IMR-90 (cell line): ENCODE results near the gene HEPH. TPM values are rescaled to one million over a fixed set of nuclear protein-coding genes. Genes with fewer than 3 reads are reported as not detected.

ENCODE experiments used
- ATAC-seq: fragments of 200-7000 bp; cut with Tn5 transposase; 2 replicates; pipeline ENCODE4 v1.9.1; 2020; ENCODE audit warnings: low read depth, mild to moderate bottlenecking, moderate library complexity
- BruUV-seq: library from RNA; stranded (reverse); fragments of 400-500 nt; replicated peaks from 2 replicates; lab custom pipeline; 2021; lab: Mats Ljungman, UMichigan
- CTCF ChIA-PET: fragments of 300-600 bp; formaldehyde crosslinking; extraction: SDS; loops from one replicate; lab custom pipeline; 2021; ENCODE audit warnings: antibody characterized with exemption; lab: Yijun Ruan, JAX
- POLR2A ChIA-PET: fragments of 300-600 bp; sonication (Branson Sonifier 250); formaldehyde crosslinking; loops from one replicate; lab custom pipeline; 2022; ENCODE audit warnings: antibody characterized with exemption; ENCODE audit not compliant: unreplicated experiment; lab: Charles Lee
- DNase-seq: peaks from one replicate; pipeline ENCODE4 v3.0.0; 2013
- H2AFZ ChIP-seq: replicated peaks from 2 replicates; pipeline ENCODE3; 2013; ENCODE audit warnings: low read length, mild to moderate bottlenecking; ENCODE audit not compliant: poor library complexity
- H2AK5ac ChIP-seq: 2 replicates; pipeline ENCODE4 v1.6.1; 2013; ENCODE audit warnings: low read depth, low read length, inconsistent platforms
- H2AK9ac ChIP-seq: replicated peaks from 2 replicates; pipeline ENCODE3; 2013; ENCODE audit warnings: mild to moderate bottlenecking, low read depth, low read length, moderate library complexity; ENCODE audit not compliant: poor library complexity
- H2BK120ac ChIP-seq: 2 replicates; pipeline ENCODE4 v1.6.1; 2013; ENCODE audit warnings: low read depth, low read length, inconsistent platforms
- H2BK15ac ChIP-seq: 3 replicates; pipeline ENCODE4 v1.6.1; 2013; ENCODE audit warnings: low read depth, low read length, inconsistent platforms
- H2BK20ac ChIP-seq: 2 replicates; pipeline ENCODE4 v1.6.1; 2013; ENCODE audit warnings: low read depth, mild to moderate bottlenecking, inconsistent platforms, low read length, moderate library complexity
- H2BK5ac ChIP-seq: 2 replicates; pipeline ENCODE4 v1.6.1; 2013; ENCODE audit warnings: mild to moderate bottlenecking, low read depth, low read length, inconsistent platforms; ENCODE audit not compliant: poor library complexity, severe bottlenecking
- H3K14ac ChIP-seq: replicated peaks from 2 replicates; pipeline ENCODE4 v1.6.1; 2013; ENCODE audit warnings: low read depth, low read length, inconsistent platforms
- H3K18ac ChIP-seq: 2 replicates; pipeline ENCODE4 v1.6.1; 2013; ENCODE audit warnings: low read depth, low read length, control low read depth
- H3K23ac ChIP-seq: 2 replicates; pipeline ENCODE4 v1.6.1; 2013; ENCODE audit warnings: low read depth, low read length, inconsistent platforms
- H3K27ac ChIP-seq: 2 replicates; pipeline ENCODE4 v1.5.1; 2013; ENCODE audit warnings: mild to moderate bottlenecking, control low read depth, low read length; ENCODE audit not compliant: insufficient read depth
- H3K27me3 ChIP-seq: 2 replicates; pipeline ENCODE4 v1.6.1; 2013; ENCODE audit warnings: low read length; ENCODE audit not compliant: control insufficient read depth, insufficient read depth
- H3K36me3 ChIP-seq: 2 replicates; pipeline ENCODE4 v1.6.1; 2013; ENCODE audit warnings: low read length, mixed read lengths; ENCODE audit not compliant: control insufficient read depth, insufficient read depth
- H3K4ac ChIP-seq: 2 replicates; pipeline ENCODE4 v1.6.1; 2013; ENCODE audit warnings: low read depth, low read length, inconsistent platforms
- H3K4me1 ChIP-seq: 2 replicates; pipeline ENCODE4 v1.6.1; 2013; ENCODE audit warnings: low read length, mixed read lengths; ENCODE audit not compliant: control insufficient read depth, insufficient read depth
- H3K4me2 ChIP-seq: 2 replicates; pipeline ENCODE4 v1.6.1; 2013; ENCODE audit warnings: low read depth, mild to moderate bottlenecking, control low read depth, low read length, moderate library complexity
- H3K4me3 ChIP-seq: 2 replicates; pipeline ENCODE4 v1.5.1; 2013; ENCODE audit warnings: low read depth, mild to moderate bottlenecking, control low read depth, low read length, moderate library complexity; ENCODE audit not compliant: insufficient read depth
- H3K56ac ChIP-seq: 2 replicates; pipeline ENCODE4 v1.6.1; 2013; ENCODE audit warnings: low read length, inconsistent platforms; ENCODE audit not compliant: insufficient read depth; ENCODE audit errors: extremely low read depth
- H3K79me1 ChIP-seq, 2 experiments: 2 replicates each; pipeline ENCODE4 v1.6.1; 2013; ENCODE audit warnings: low read length in 2 of 2, inconsistent platforms in 1 of 2, low read depth in 1 of 2
- H3K9ac ChIP-seq: 2 replicates; pipeline ENCODE4 v1.6.1; 2013; ENCODE audit warnings: low read depth, low read length, control low read depth
- H3K9me1 ChIP-seq: 2 replicates; pipeline ENCODE4 v1.6.1; 2013; ENCODE audit warnings: low read length, inconsistent platforms; ENCODE audit not compliant: insufficient read depth
- H3K9me3 ChIP-seq: 2 replicates; pipeline ENCODE4 v1.6.1; 2013; ENCODE audit warnings: low read length; ENCODE audit not compliant: control insufficient read depth, insufficient read depth
- H4K20me1 ChIP-seq: 2 replicates; pipeline ENCODE4 v1.6.1; 2013; ENCODE audit warnings: low read length, inconsistent platforms; ENCODE audit not compliant: insufficient read depth
- H4K5ac ChIP-seq: 2 replicates; pipeline ENCODE4 v1.6.1; 2013; ENCODE audit warnings: mild to moderate bottlenecking, low read depth, low read length, control low read depth
- H4K8ac ChIP-seq, 2 experiments: 2 replicates each; pipeline ENCODE4 v1.6.1; 2013; ENCODE audit warnings: low read depth in 2 of 2, low read length in 2 of 2, control low read depth in 1 of 2, inconsistent platforms in 1 of 2
- H4K91ac ChIP-seq: 2 replicates; pipeline ENCODE4 v1.6.1; 2013; ENCODE audit warnings: low read depth, low read length, inconsistent platforms; ENCODE audit not compliant: insufficient read depth
- BHLHE40 ChIP-seq: fragments of 150-350 bp; IDR thresholded peaks from 2 replicates; pipeline ENCODE4 v1.6.1; 2016; ENCODE audit warnings: mild to moderate bottlenecking, low read depth, low read length
- CEBPB ChIP-seq: IDR thresholded peaks from 2 replicates; pipeline ENCODE4 v1.6.1; 2012; ENCODE audit warnings: low read depth, low read length, improper control_type of control experiment
- CHD1 ChIP-seq: IDR thresholded peaks from 2 replicates; pipeline ENCODE4 v1.6.1; 2012; ENCODE audit warnings: low read depth, low read length, improper control_type of control experiment
- CTCF ChIP-seq: conservative IDR thresholded peaks from 2 replicates; pipeline ENCODE4 v1.5.1; 2012; ENCODE audit warnings: mild to moderate bottlenecking, low read depth, low read length, improper control_type of control experiment
- ELK1 ChIP-seq: fragments of 150-350 bp; IDR thresholded peaks from 2 replicates; pipeline ENCODE4 v1.6.1; 2016; ENCODE audit warnings: low read depth, mild to moderate bottlenecking, low read length, moderate library complexity, borderline replicate concordance
- FOS ChIP-seq: fragments of 150-350 bp; IDR thresholded peaks from 2 replicates; pipeline ENCODE4 v1.6.1; 2016; ENCODE audit warnings: low read depth, low read length
- MAFK ChIP-seq: IDR thresholded peaks from 2 replicates; pipeline ENCODE4 v1.6.1; 2012; ENCODE audit warnings: low read depth, low read length, improper control_type of control experiment
- MAZ ChIP-seq: IDR thresholded peaks from 2 replicates; pipeline ENCODE4 v1.6.1; 2012; ENCODE audit warnings: low read depth, mild to moderate bottlenecking, low read length, improper control_type of control experiment, moderate library complexity, borderline replicate concordance
- MXI1 ChIP-seq: IDR thresholded peaks from 2 replicates; pipeline ENCODE4 v1.6.1; 2012; ENCODE audit warnings: low read depth, mild to moderate bottlenecking, low read length, moderate library complexity, borderline replicate concordance
- NFE2L2 ChIP-seq: fragments of 150-350 bp; IDR thresholded peaks from 2 replicates; pipeline ENCODE4 v1.6.1; 2016; ENCODE audit warnings: low read depth, mild to moderate bottlenecking, low read length
- POLR2A ChIP-seq: IDR thresholded peaks from 2 replicates; pipeline ENCODE4 v1.6.1; 2012; ENCODE audit warnings: mild to moderate bottlenecking, low read depth, low read length
- RAD21 ChIP-seq: IDR thresholded peaks from 2 replicates; pipeline ENCODE4 v1.6.1; 2012; ENCODE audit warnings: low read length, improper control_type of control experiment
- RCOR1 ChIP-seq: IDR thresholded peaks from 2 replicates; pipeline ENCODE4 v1.6.1; 2012; ENCODE audit warnings: mild to moderate bottlenecking, low read length, improper control_type of control experiment; ENCODE audit not compliant: insufficient replicate concordance
- RFX5 ChIP-seq: IDR thresholded peaks from 2 replicates; pipeline ENCODE4 v1.8.0; 2012; ENCODE audit warnings: low read depth, mild to moderate bottlenecking, low read length, moderate library complexity
- SMC3 ChIP-seq: fragments of 150-350 bp; IDR thresholded peaks from 2 replicates; pipeline ENCODE4 v1.6.1; 2016; ENCODE audit warnings: low read depth, mild to moderate bottlenecking, antibody characterized with exemption, low read length, moderate library complexity
- USF2 ChIP-seq: fragments of 150-350 bp; IDR thresholded peaks from 2 replicates; pipeline ENCODE4 v1.6.1; 2017; ENCODE audit warnings: mild to moderate bottlenecking, antibody characterized with exemption, low read length, low read depth
- WGBS, 2 experiments: methylation state at CpG; one replicate each; pipeline versions ENCODE4 v1.1.5 to v1.1.7; 2013; ENCODE audit warnings: missing lambda C conversion rate in 2 of 2; ENCODE audit not compliant: insufficient read length in 1 of 2; ENCODE audit errors: extremely low coverage in 2 of 2; 5-methylcytosine and 5-hydroxymethylcytosine counted together
- dilution Hi-C: fragments of 300-500 bp; cut with HindIII; formaldehyde crosslinking; loops from one replicate; pipeline ENCODE4 v1.14.3; 2018; ENCODE audit warnings: low sequenced_read_pairs; ENCODE audit not compliant: unreplicated experiment
- in situ Hi-C: fragments of 300-500 bp; cut with MboI; formaldehyde crosslinking; loops from 3 replicates; pipeline ENCODE4 v1.14.3; 2019; ENCODE audit warnings: low sequenced_read_pairs, inconsistent platforms, mixed read lengths
- intact Hi-C: fragments of 100-400 bp; cut with micrococcal nuclease; formaldehyde crosslinking; loops from 2 replicates; pipeline ENCODE4 v1.10.0; 2022
- polyA plus RNA-seq, 3 experiments: library from polyadenylated mRNA; depleted of rRNA; stranded (reverse); fragments of >200 nt; gene quantifications; 2 replicates each; pipeline ENCODE4 v1.2.3, GENCODE V29; 2012; ENCODE audit warnings: low replicate concordance in 1 of 3
- total RNA-seq: library from RNA; depleted of rRNA; stranded (reverse); fragments of >200 nt; gene quantifications from 2 replicates; pipeline ENCODE4 v1.2.3, GENCODE V29; 2012

The HEPH gene
- total and polyA plus RNA-seq, 2 of the 4 experiments (the other 2 are of a cell fraction) = 23.5 to 29.5 TPM

GRCh38 chrX:66191563-66191962 is 27.5 kb downstream of the HEPH start:
- no peak overlapping the region for H2BK120ac ChIP-seq
- in situ Hi-C loops (no loop called here), intact Hi-C loops (no loop called here), dilution Hi-C loops (no loop called here)
- H2AFZ ChIP-seq = no peak overlapping the region
- ChIA-PET POLR2A (no interaction called here), CTCF (no interaction called here)
- H4K91ac ChIP-seq = no peak overlapping the region
- H4K20me1 ChIP-seq = no peaks in the 10 kb centered on the region
- no TSS peak for BruUV-seq
- no peak overlapping the region for H4K8ac ChIP-seq
- WGBS, 2 experiments = no CpG with 5 or more reads among the region's 2 CpGs
- no peaks in the 10 kb centered on the region for H3K79me1 ChIP-seq
- H3K18ac ChIP-seq = no peak overlapping the region
- no peaks in the 10 kb centered on the region for H3K27me3 ChIP-seq
- no peak for TF ChIP-seq CHD1
- TF ChIP-seq MAZ = no peak
- TF ChIP-seq SMC3 = no peak
- TF ChIP-seq FOS = no peak
- no peak for TF ChIP-seq CTCF
- TF ChIP-seq CEBPB = no peak
- no peak for TF ChIP-seq MAFK
- TF ChIP-seq USF2 = no peak
- TF ChIP-seq BHLHE40 = no peak
- TF ChIP-seq RAD21 = no peak
- TF ChIP-seq POLR2A = no peak
- no peak for TF ChIP-seq NFE2L2
- no peak for TF ChIP-seq RCOR1
- TF ChIP-seq MXI1 = no peak
- no peak for TF ChIP-seq RFX5
- TF ChIP-seq ELK1 = no peak
- H2BK20ac ChIP-seq = no peak overlapping the region
- H2BK5ac ChIP-seq = no peak overlapping the region
- H3K9ac ChIP-seq = no peak overlapping the region
- no peaks in the 10 kb centered on the region for H3K9me3 ChIP-seq
- DNase-seq = no peak
- no peaks in the 10 kb centered on the region for H3K4me1 ChIP-seq
- no peak overlapping the region for H3K56ac ChIP-seq
- no peak overlapping the region for H3K23ac ChIP-seq
- no peak overlapping the region for H2BK15ac ChIP-seq
- no peaks in the 10 kb centered on the region for H3K36me3 ChIP-seq
- H3K9me1 ChIP-seq = no peaks in the 10 kb centered on the region
- no peak overlapping the region for H3K4me3 ChIP-seq
- ATAC-seq = no peak
- no peak overlapping the region for H3K14ac ChIP-seq
- H3K27ac ChIP-seq = no peak overlapping the region
- no peak overlapping the region for H2AK5ac ChIP-seq
- no peak overlapping the region for H3K4me2 ChIP-seq
- no peak overlapping the region for H2AK9ac ChIP-seq
- H4K5ac ChIP-seq = no peak overlapping the region
- no peak overlapping the region for H3K4ac ChIP-seq
